GM12864 (cell line): ENCODE data around the gene CDC25B.

Source experiments
- DNase-seq: peaks from one replicate; pipeline ENCODE4 v3.0.0-alpha.2; 2011; ENCODE audit warnings: low read depth
- H3K4me3 ChIP-seq: 2 replicates; pipeline ENCODE4 v1.5.1; 2011; ENCODE audit warnings: mild to moderate bottlenecking, low read depth, low read length, control low read depth
- TF ChIP-seq, protein P1 (sequence below): IDR thresholded peaks from 2 replicates; pipeline ENCODE4 v1.5.1; 2011; ENCODE audit warnings: low read depth, mild to moderate bottlenecking, moderate library complexity, low read length, control low read depth, inconsistent platforms; ENCODE audit errors: missing control alignments

CDC25B gene

DNA sequence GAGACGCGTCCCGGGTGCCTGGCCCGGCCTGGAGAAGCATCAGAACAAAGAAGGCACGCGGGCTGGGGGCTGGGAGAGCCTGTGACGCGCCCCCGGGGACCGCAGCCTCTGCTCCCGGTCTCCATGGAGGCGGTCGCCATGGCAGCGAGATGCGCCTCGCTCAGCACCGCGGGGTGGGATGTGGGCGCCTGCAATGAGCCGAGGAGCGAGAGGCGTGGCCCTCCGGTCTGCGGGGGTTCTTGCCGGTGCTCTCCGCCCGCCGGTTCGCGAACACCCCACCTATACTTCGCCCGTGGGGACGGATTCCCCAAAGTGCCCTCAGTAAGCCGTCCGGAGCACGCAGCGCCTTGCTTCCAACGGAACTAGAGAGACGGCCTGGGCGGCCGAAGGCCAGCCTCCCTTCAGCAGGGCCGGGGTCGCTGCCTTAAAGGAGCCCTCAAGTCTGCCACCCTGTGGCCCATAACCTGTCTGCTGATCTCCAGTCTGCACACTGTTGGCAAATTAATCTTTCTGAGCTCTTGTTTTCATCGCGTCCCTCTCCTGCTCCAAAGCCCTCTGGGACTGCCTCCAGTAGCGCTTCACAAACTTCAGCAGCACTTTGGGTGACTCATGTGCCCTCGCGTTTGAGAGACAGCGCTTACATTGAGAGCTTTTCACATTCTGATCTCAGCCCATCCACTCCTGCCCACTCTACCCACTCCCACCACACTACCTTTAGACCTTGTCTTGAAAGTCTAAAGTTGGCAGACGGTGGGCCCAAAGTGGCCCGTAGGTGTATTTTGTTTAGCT, 27.6 kb upstream of the CDC25B start:
- no peak for DNase-seq
- H3K4me3 ChIP-seq: peak overlapping the region; percentile 77
- TF ChIP-seq, protein P1, sequence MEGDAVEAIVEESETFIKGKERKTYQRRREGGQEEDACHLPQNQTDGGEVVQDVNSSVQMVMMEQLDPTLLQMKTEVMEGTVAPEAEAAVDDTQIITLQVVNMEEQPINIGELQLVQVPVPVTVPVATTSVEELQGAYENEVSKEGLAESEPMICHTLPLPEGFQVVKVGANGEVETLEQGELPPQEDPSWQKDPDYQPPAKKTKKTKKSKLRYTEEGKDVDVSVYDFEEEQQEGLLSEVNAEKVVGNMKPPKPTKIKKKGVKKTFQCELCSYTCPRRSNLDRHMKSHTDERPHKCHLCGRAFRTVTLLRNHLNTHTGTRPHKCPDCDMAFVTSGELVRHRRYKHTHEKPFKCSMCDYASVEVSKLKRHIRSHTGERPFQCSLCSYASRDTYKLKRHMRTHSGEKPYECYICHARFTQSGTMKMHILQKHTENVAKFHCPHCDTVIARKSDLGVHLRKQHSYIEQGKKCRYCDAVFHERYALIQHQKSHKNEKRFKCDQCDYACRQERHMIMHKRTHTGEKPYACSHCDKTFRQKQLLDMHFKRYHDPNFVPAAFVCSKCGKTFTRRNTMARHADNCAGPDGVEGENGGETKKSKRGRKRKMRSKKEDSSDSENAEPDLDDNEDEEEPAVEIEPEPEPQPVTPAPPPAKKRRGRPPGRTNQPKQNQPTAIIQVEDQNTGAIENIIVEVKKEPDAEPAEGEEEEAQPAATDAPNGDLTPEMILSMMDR: peak; percentile 72

DNA sequence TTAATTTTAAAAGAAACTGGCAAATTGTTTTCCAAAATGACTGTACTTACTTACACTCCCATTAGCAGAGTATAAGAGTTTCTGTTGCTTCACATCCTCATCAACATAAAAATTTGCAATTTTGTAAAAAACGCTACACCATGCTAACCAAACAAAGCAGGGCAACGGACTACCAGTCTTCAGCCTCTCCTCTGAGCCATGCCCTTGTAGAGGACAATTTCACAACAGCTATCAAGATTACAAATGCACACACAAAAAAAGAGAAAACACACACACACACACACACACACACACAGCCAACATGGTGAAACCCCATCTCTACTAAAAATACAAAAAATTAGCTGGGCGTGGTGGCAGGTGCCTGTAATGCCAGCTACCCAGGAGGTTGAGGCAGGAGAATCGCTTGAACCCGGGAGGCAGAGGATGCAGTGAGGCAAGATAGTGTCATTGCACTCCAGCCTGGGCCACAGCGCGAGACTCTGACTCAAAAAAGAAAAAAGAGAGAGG, 24.5 kb upstream of the CDC25B start:
- H3K4me3 ChIP-seq: no peak overlapping the region
- no peak for DNase-seq
- TF ChIP-seq, protein P1: no peak

DNA sequence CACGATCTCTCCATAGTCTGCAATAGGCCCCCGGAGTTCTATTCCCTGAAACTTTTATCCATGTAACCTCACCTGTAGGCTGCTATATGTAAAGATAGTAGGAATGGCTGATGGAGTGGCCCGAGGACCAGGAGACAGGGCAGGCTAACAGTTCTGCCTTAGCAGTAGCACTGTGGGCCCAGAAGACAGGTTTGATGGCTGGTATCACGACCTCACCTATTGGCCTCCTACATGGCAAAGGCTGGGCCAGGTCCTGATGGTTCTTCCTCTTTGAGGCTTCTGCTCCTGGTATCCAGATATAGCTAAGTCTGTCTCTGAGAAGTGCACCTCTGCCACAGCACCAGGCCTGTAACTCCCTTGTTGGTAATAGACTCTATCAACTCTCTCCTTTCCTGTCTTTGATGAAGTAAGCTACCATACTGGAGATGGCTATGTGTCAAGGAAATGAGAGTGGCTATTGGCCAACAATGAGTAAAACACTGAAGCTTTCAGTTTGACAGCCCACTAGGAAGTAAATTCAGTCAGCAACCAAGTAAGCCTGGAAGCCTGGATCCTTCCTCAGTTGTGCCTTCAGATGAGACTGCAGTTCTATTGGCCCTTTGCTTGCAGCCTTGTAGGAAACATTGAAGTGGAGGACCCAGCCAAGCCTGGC, 20.5 kb upstream of the CDC25B start:
- no peak for DNase-seq
- H3K4me3 ChIP-seq: no peak overlapping the region
- TF ChIP-seq, protein P1: no peak

- no peak for DNase-seq
- peak overlapping the region; percentile 32 for H3K4me3 ChIP-seq
Measured at GRCh38 chr20:3777381-3777715, 18.8 kb upstream of the CDC25B start.

DNA sequence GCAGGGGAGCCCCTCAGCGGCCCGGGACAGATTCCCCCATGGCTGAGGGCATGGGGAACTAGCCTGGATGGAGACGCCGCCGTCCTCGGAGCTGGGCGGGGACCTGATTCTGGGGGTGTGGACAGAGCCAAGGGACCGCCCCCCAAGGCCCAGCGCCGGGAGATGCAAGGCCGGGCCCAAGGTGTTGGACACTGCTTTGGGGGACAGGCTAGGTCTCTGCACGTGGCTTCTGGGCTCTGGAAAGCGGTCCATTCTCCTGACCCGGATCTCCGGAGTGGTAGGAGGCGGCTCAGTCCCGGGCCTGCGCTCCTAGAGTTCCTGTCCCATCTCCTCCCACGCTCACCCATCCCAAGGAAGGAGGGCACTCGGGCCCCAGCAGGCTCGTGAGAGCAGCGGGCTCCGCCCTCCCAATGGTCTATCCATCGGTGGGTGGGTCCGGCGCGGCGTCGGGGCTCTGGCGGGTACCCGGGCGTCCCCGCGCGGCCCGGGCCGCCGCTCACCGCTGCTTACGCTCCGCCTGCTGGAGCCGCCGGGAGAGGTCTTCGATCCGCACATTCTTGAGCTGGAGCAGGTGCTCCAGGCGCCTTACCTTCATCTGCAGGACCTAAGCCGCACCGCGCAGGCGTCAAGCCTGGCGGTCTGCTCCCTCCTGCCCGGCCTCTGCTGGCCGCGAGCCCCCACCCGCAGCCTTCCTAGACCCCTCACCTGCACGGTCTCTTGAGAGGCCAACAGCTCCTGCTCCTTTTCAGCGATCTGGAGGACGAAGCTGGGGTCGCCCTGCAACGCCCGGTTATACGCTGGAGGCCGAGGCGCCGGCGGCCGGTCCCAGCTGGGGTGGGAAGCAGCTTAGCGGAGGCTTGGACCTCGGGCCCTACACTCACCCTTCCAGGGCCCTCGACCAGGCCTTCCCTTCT, 18.1 kb upstream of the CDC25B start:
- peak overlapping the region; percentile 32 for H3K4me3 ChIP-seq
- TF ChIP-seq, protein P1: no peak
- no peak for DNase-seq

More at GRCh38 chr20:3777381-3777715, 18.8 kb upstream of the CDC25B start:
- TF ChIP-seq, protein P1: no peak

DNA sequence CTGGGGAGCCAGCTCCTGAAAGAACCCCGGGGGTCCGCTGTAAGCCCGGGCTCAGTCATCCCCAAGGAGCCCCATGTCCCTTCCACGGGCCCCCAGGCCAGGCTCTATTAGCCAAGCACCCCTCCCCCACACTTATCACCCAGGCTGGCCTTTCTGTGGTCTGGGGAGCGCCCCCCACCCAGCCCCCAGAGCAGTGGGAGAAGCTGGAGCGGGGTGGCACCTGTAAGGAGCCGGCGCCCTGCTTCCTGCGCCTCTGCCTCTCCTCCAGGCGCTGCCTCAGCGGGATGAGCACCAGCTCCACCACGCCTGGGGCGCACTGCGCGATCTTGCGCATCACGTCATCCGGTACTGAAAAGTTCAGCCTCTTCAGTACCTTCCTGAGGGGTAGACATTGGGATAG, 17.1 kb upstream of the CDC25B start:
- DNase-seq: no peak
- no peak overlapping the region for H3K4me3 ChIP-seq
- TF ChIP-seq, protein P1: no peak
